Measurements from ENCODE around the gene ADPRHL1. TPM values are rescaled to one million over a fixed set of nuclear protein-coding genes. Genes with fewer than 3 reads are reported as not detected.

The ADPRHL1 gene
- total and polyA plus RNA-seq, 2 donors (not counting 3 experiments of a cell fraction or from before 2014, with no cell fraction given), result 0.52 to 0.97 TPM

GRCh38 chr13:113417836-113418721 lies 35.2 kb downstream of the ADPRHL1 start:
- H3K9ac ChIP-seq (replicated peaks; ENCODE audit: extremely low read depth, insufficient read depth, low read length), result no peak overlapping the region
- intact Hi-C loops (cut with micrococcal nuclease), result no loop called here
- POLR2A ChIA-PET, result no interaction called here

More at GRCh38 chr13:113417836-113418721, 35.2 kb downstream of the ADPRHL1 start:
- Histone ChIP-seq H3K9me3 (replicated peaks; ENCODE audit: control insufficient read depth, insufficient read depth, low read length) (no peaks in the 10 kb centered on the region), H4K20me1 (replicated peaks; ENCODE audit: control insufficient read depth, extremely low read depth, insufficient read depth, low read length) (no peaks in the 10 kb centered on the region), H3K9me1 (replicated peaks; ENCODE audit: control insufficient read depth, extremely low read depth, insufficient read depth, low read length) (no peaks in the 10 kb centered on the region), H3K27me3 (ENCODE audit: control insufficient read depth in 2 of 2, insufficient read depth in 2 of 2, low read length in 2 of 2) (no peaks in the 10 kb centered on the region), H2AFZ (ENCODE audit: low read depth, low read length) (no peak overlapping the region), H3K4me3 (replicated peaks in 1 of 3; ENCODE audit: insufficient read depth in 1 of 3, low read depth in 1 of 3, low read length in 3 of 3) (no peak overlapping the region), H3K36me3 (ENCODE audit: control insufficient read depth in 2 of 2, extremely low read depth in 1 of 2, insufficient read depth in 2 of 2, low read length in 2 of 2) (no peaks in the 10 kb centered on the region), H3K27ac (ENCODE audit: insufficient read depth, low read depth, low read length) (no peak overlapping the region), H3K4me1 (ENCODE audit: control insufficient read depth, extremely low read depth, insufficient read depth, low read length) (no peaks in the 10 kb centered on the region), H3K79me2 (ENCODE audit: control insufficient read depth, insufficient read depth, low read length) (no peaks in the 10 kb centered on the region), H3K4me2 (ENCODE audit: insufficient read depth, low read length) (no peak overlapping the region)
- no TSS peak for BruUV-seq (replicated peaks)
- FAIRE-seq (no peak), DNase-seq (ENCODE audit: low read depth, low spot score) (no peak)
- CTCF ChIA-PET, result no interaction called here
- dilution Hi-C loops (cut with MboI; ENCODE audit: extremely low pct_ligation_motif_present, low sequenced_read_pairs), result no loop called here
- no peak for TF ChIP-seq POLR2A (IDR thresholded peaks at IDR 0.05; ENCODE audit: low read depth, low read length)
- TF ChIP-seq FOS (IDR thresholded peaks at IDR 0.05; ENCODE audit: borderline replicate concordance, insufficient read depth, low read length), result no peak
- no peak for TF ChIP-seq MAX (IDR thresholded peaks at IDR 0.05; ENCODE audit: insufficient read depth, insufficient read length)
- TF ChIP-seq GATA2 (IDR thresholded peaks at IDR 0.05; ENCODE audit: insufficient read depth, insufficient read length, low read depth, low read length), result no peak
- TF ChIP-seq EZH2 (IDR thresholded peaks at IDR 0.05; ENCODE audit: borderline replicate concordance, low read depth, low read length, severe bottlenecking), result no peak
- no peak for TF ChIP-seq CTCF (IDR thresholded peaks at IDR 0.05; ENCODE audit: extremely low read depth in 1 of 2, insufficient read depth in 1 of 2, low read depth in 1 of 2, low read length in 2 of 2)
- no peak for TF ChIP-seq JUN (IDR thresholded peaks at IDR 0.05; ENCODE audit: borderline replicate concordance, insufficient read depth, insufficient read length, low read depth)
- no peak for TF ChIP-seq MYC (IDR thresholded peaks at IDR 0.05; ENCODE audit: low read depth, low read length)
- no peak for TF ChIP-seq POLR2AphosphoS5 (IDR thresholded peaks at IDR 0.05; ENCODE audit: insufficient read depth, low read depth, low read length)

Measured in endothelial cell of umbilical vein (primary cell).